ENCODE data around the gene RTCA. TPM values are rescaled to one million over a fixed set of nuclear protein-coding genes. Genes with fewer than 3 reads are reported as not detected.

RTCA gene
- total RNA-seq, 6 donors from 2014 or later = 12.1 to 36.4 (median 30.3) TPM

- peak overlapping the region; percentile 72 to 99 (median 88) for H3K4me3 ChIP-seq
- ATAC-seq (ENCODE audit: low FRiP score in 2 of 2) (peak; percentile 53 to 59), DNase-seq (no peak)
- no peaks in the 10 kb centered on the region for H3K9me3 ChIP-seq
- H3K36me3 ChIP-seq = peaks cover 5 to 42% (median 27%) of the 10 kb centered on the region in 4 donors
- 0 to 6% methylated on average over 8 of the region's 8 CpGs for WGBS, 2 donors
- peak overlapping the region; percentile 83 to 93 (median 90) for H3K27ac ChIP-seq
- peaks cover 14 to 42% (median 29%) of the 10 kb centered on the region in 4 donors for H3K4me1 ChIP-seq
- TF ChIP-seq CTCF (IDR thresholded peaks at IDR 0.05) (no peak), EP300 (IDR thresholded peaks at IDR 0.05) (no peak), POLR2A (IDR thresholded peaks at IDR 0.05) (no peak)
- no peaks in the 10 kb centered on the region for H3K27me3 ChIP-seq
Measured at GRCh38 chr1:100266741-100267140, 725 bp downstream of the RTCA start.

GRCh38 chr1:100267284-100267683 lies 1.3 kb downstream of the RTCA start:
- ATAC-seq (ENCODE audit: low FRiP score in 2 of 2) (no peak), DNase-seq (no peak)
- no peaks in the 10 kb centered on the region for H3K9me3 ChIP-seq
- 93 to 100% methylated on average over 1 of the region's 1 CpG for WGBS, 2 donors
- H3K27ac ChIP-seq = peak overlapping the region in 2 of 4 donors; percentile 90 to 93
- peak overlapping the region in 3 of 4 donors; percentile 72 to 94 (median 83) for H3K4me3 ChIP-seq
- H3K4me1 ChIP-seq = peaks cover 14 to 42% (median 30%) of the 10 kb centered on the region in 4 donors
- no peaks in the 10 kb centered on the region for H3K27me3 ChIP-seq
- TF ChIP-seq CTCF (IDR thresholded peaks at IDR 0.05) = no peak
- no peak for TF ChIP-seq POLR2A (IDR thresholded peaks at IDR 0.05)
- no peak for TF ChIP-seq POLR2AphosphoS5 (IDR thresholded peaks at IDR 0.05)
- TF ChIP-seq EP300 (IDR thresholded peaks at IDR 0.05) = no peak
- H3K36me3 ChIP-seq = peaks cover 5 to 46% (median 28%) of the 10 kb centered on the region in 4 donors

GRCh38 chr1:100268202-100268601 lies 2.2 kb downstream of the RTCA start:
- no peak for ATAC-seq (ENCODE audit: low FRiP score in 2 of 2)
- no peak for DNase-seq

GRCh38 chr1:100277866-100278265 lies 11.8 kb downstream of the RTCA start:
- Histone ChIP-seq H3K4me3 (no peak overlapping the region), H3K27me3 (no peaks in the 10 kb centered on the region), H3K9me3 (no peaks in the 10 kb centered on the region), H3K36me3 (peaks cover 6 to 99% (median 63%) of the 10 kb centered on the region in 4 donors), H3K4me1 (no peaks in the 10 kb centered on the region), H3K27ac (no peak overlapping the region)
- ATAC-seq (ENCODE audit: low FRiP score in 2 of 2) (no peak), DNase-seq (no peak)
- TF ChIP-seq POLR2AphosphoS5 (IDR thresholded peaks at IDR 0.05) (no peak), POLR2A (IDR thresholded peaks at IDR 0.05) (no peak)
- 67 to 77% methylated on average over 1 of the region's 1 CpG for WGBS, 2 donors

More at GRCh38 chr1:100268202-100268601, 2.2 kb downstream of the RTCA start:
- Histone ChIP-seq H3K4me3 (no peak overlapping the region), H3K27ac (no peak overlapping the region), H3K27me3 (no peaks in the 10 kb centered on the region), H3K9me3 (no peaks in the 10 kb centered on the region), H3K36me3 (peaks cover 5 to 55% (median 31%) of the 10 kb centered on the region in 4 donors), H3K4me1 (peaks cover 14 to 42% (median 30%) of the 10 kb centered on the region in 4 donors)
- no peak for TF ChIP-seq CTCF (IDR thresholded peaks at IDR 0.05)
- no peak for TF ChIP-seq POLR2AphosphoS5 (IDR thresholded peaks at IDR 0.05)
- no peak for TF ChIP-seq POLR2A (IDR thresholded peaks at IDR 0.05)
- 98 to 100% methylated on average over 4 of the region's 4 CpGs for WGBS, 2 donors

GRCh38 chr1:100279358-100279923 lies 13.4 kb downstream of the RTCA start:
- H3K4me3 ChIP-seq = no peak overlapping the region
- no peaks in the 10 kb centered on the region for H3K4me1 ChIP-seq
- no peaks in the 10 kb centered on the region for H3K27me3 ChIP-seq
- DNase-seq (no peak), ATAC-seq (ENCODE audit: low FRiP score in 2 of 2) (no peak)
- H3K27ac ChIP-seq = no peak overlapping the region
- H3K36me3 ChIP-seq = peaks cover 6 to 95% (median 59%) of the 10 kb centered on the region in 4 donors
- H3K9me3 ChIP-seq = no peaks in the 10 kb centered on the region
- WGBS, 2 donors = 91% methylated on average over 3 of the region's 3 CpGs
- TF ChIP-seq CTCF (IDR thresholded peaks at IDR 0.05) (no peak), POLR2AphosphoS5 (IDR thresholded peaks at IDR 0.05) (no peak), EP300 (IDR thresholded peaks at IDR 0.05) (no peak)
